Measurements from ENCODE around the gene ERGIC1. TPM values are rescaled to one million over a fixed set of nuclear protein-coding genes. Genes with fewer than 3 reads are reported as not detected.

ERGIC1 gene
- total RNA-seq, 1 experiment from 2014 or later: 89.8 TPM

DNA sequence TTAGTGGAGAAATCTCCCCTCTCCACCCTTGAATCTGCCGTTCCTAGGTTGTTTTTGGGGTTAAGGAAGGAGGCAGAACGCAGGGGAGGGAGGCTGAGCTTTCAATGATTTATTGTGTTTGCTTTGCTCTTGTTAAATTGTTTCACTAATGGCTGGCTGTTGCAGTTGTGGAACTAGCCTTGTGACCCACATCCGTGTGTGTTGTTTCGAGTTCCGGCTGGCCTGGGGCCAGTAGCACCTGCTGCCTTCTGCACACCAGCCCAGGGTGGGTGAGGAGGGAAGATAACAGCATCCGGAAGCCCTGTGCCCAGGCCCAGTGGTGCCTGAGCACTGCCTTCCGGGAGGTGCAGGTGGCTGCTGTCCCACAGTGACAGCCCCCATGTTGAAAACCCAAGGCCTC is 3.6 kb downstream of the ERGIC1 start:
- ChIA-PET POLR2A (no interaction called here), CTCF (interaction anchor here (0.9 to 1.0 kb wide), 2 partner anchors 66 to 101 kb away, joined by 3 read pairs; no protein-coding TSS in a partner anchor)
- H3K4me1 Mint-ChIP-seq: peaks cover 37% of the 10 kb centered on the region
- ATAC-seq (no peak), DNase-seq (ENCODE audit: low spot score) (no peak)
- peak overlapping the region; percentile 36; the same call in 1 of the 2 replicates for H3K27ac Mint-ChIP-seq
- no peaks in the 10 kb centered on the region for H3K9me3 Mint-ChIP-seq
- H3K4me3 Mint-ChIP-seq: no peak overlapping the region
- no peaks in the 10 kb centered on the region for H3K27me3 Mint-ChIP-seq (ENCODE audit: low read depth)
- peaks cover 3% of the 10 kb centered on the region; the same call in 1 of the 2 replicates for H3K36me3 Mint-ChIP-seq
- TF ChIP-seq NFE2L1 (CRISPR knock-in tag; IDR thresholded peaks at IDR 0.05): no peak
- TF ChIP-seq, protein P1, sequence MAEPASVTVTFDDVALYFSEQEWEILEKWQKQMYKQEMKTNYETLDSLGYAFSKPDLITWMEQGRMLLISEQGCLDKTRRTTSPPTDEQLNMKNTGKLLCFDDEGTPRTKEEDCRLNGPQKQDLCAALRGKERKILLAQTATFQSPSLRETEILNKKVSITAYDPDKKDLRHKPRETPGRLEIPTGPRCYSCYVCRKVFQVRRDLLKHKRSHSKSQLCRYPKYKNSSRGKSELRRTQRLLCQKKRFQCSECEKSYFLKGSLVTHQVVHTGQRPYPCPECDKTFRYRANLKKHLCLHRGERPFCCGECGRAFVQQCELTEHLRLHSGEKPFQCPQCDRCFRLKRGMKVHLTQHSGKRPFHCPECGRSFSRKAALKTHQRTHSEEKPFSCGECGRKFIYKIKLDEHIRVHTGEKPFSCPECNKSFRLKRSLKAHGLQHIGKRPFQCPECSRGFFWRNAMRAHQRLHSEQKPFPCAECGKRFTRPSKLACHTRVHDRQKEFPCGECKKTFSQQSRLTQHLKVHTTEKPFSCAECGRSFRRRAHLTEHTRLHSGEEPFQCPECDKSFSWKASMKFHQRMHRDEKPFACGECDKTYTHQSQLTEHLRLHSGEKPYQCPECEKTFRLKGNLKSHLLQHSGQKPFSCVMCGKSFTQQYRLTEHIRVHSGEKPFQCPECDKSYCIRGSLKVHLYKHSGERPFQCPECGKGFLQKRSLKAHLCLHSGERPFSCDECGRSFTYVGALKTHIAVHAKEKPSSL (CRISPR knock-in tag; conservative IDR thresholded peaks at IDR 0.05): no peak
- TF ChIP-seq STAT6 (CRISPR knock-in tag; conservative IDR thresholded peaks at IDR 0.05; ENCODE audit: low read depth): no peak
- TF ChIP-seq, protein P2, sequence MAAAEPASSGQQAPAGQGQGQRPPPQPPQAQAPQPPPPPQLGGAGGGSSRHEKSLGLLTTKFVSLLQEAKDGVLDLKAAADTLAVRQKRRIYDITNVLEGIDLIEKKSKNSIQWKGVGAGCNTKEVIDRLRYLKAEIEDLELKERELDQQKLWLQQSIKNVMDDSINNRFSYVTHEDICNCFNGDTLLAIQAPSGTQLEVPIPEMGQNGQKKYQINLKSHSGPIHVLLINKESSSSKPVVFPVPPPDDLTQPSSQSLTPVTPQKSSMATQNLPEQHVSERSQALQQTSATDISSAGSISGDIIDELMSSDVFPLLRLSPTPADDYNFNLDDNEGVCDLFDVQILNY (CRISPR knock-in tag; IDR thresholded peaks at IDR 0.05): no peak

DNA sequence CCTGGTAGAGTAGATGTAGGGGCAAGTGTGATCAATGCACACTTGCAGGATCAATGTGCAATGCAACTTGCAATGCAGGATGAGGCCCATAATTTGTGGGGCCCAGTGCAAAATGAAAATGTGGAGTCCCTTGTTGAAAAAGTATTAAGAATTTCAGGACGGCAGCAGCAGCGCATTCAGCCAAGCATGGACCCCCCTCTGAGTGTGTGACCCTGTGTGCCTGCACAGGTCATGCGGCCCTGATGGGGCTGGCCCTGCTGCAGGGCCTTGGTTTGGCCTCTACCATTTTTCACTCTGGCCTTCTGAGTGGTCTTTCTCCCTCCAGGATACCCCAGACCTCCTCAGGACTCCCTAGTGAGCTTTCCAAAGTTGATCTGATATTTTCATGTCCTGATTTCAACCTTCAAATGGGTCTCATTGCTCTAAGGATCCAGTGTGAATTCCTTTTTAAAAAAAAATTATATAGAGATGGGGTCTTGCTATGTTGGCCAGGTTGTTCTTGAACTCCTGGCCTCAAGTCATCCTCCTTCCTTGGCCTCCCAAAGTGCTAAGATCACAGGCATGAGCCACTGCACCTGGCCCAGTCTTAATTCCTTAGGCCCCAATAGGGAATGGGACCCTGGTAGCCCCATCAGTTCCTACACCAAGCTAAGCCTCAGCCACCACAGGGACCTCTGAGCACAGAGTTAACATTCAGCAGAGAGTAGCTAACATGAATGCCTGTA is 4.3 kb downstream of the ERGIC1 start:
- CTCF ChIA-PET: interaction anchor here (0.6 to 1.6 kb wide), 3 partner anchors 66 to 124 kb away, joined by 3 to 9 read pairs (median 3); no protein-coding TSS in a partner anchor
- Mint-ChIP-seq H3K4me3 (no peak overlapping the region), H3K4me1 (peaks cover 32% of the 10 kb centered on the region), H3K36me3 (peaks cover 6% of the 10 kb centered on the region), H3K27me3 (ENCODE audit: low read depth) (no peaks in the 10 kb centered on the region), H3K27ac (peak overlapping the region; percentile 29; the same call in 1 of the 2 replicates), H3K9me3 (no peaks in the 10 kb centered on the region)
- POLR2A ChIA-PET: interaction anchor here (1.8 kb wide), 1 partner anchor 67 kb away, joined by 4 read pairs; no protein-coding TSS in a partner anchor
- TF ChIP-seq CREM (CRISPR knock-in tag; IDR thresholded peaks at IDR 0.05) (no peak), PRRX2 (CRISPR knock-in tag; IDR thresholded peaks at IDR 0.05) (no peak), SP1 (CRISPR knock-in tag; conservative IDR thresholded peaks at IDR 0.05) (no peak), USF2 (CRISPR knock-in tag; IDR thresholded peaks at IDR 0.05) (no peak), GRHL2 (CRISPR knock-in tag; IDR thresholded peaks at IDR 0.05; ENCODE audit: insufficient replicate concordance, severe bottlenecking) (no peak), IRF2 (CRISPR knock-in tag; IDR thresholded peaks at IDR 0.05; ENCODE audit: borderline replicate concordance, low read depth) (no peak), TEAD4 (CRISPR knock-in tag; IDR thresholded peaks at IDR 0.05) (no peak)
- no peak for DNase-seq (ENCODE audit: low spot score)
- ATAC-seq: no peak

DNA sequence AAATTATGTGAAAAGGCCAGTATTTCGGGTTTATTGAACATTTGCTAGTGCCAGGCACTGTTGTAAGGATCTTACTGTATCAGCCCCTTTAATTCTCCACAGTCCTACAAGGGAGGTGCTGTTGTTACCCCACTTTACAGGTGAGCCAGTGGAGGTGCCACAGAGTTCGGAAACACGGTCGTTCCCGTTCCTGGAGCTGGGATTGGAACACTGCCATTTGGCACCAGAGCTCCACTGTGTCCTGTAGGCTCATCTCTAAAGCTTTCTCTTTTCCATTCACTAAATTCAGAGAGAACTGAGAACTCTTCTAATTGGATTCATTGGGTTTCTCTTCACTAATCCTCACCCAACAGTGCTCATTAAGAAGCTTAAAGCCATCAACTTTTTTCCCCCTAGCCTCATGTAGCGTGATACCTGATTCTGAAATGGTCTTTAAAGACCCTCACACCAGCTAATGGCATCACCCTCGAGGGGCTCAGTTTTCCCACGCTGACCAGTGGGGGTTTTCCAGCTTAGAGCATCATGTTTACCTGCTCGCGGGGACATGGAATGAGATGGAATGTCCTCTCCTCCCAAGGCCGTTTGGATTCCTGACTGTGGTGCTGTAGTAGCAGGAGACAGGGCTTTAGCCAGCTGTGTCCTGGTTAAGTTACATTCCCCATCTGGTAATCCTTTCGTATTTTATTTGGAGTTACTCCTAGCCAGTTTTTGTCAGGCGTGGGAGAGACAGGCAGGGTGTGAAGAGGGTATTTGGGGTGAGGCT is 5.8 kb downstream of the ERGIC1 start:
- DNase-seq (ENCODE audit: low spot score) (no peak), ATAC-seq (no peak)
- H3K9me3 Mint-ChIP-seq: no peaks in the 10 kb centered on the region
- H3K27me3 Mint-ChIP-seq (ENCODE audit: low read depth): no peaks in the 10 kb centered on the region
- POLR2A ChIA-PET: interaction anchor here (1.2 to 1.8 kb wide), 2 partner anchors 68 to 70 kb away, joined by 3 to 4 read pairs; no protein-coding TSS in a partner anchor
- H3K27ac Mint-ChIP-seq: peak overlapping the region; percentile 14; the same call in 1 of the 2 replicates
- peaks cover 7% of the 10 kb centered on the region for H3K36me3 Mint-ChIP-seq
- CTCF ChIA-PET: interaction anchor here (1.0 to 1.6 kb wide), 2 partner anchors 68 to 99 kb away, joined by 5 to 9 read pairs; no protein-coding TSS in a partner anchor
- H3K4me1 Mint-ChIP-seq: peaks cover 36% of the 10 kb centered on the region
- no peak overlapping the region for H3K4me3 Mint-ChIP-seq
- TF ChIP-seq ZNF138 (CRISPR knock-in tag; conservative IDR thresholded peaks at IDR 0.05) (no peak), SMAD3 (CRISPR knock-in tag; IDR thresholded peaks at IDR 0.05; ENCODE audit: borderline replicate concordance) (no peak), OVOL2 (CRISPR knock-in tag; IDR thresholded peaks at IDR 0.05; ENCODE audit: borderline replicate concordance) (no peak), ZNF121 (CRISPR knock-in tag; IDR thresholded peaks at IDR 0.05) (no peak)
- TF ChIP-seq, protein P3, sequence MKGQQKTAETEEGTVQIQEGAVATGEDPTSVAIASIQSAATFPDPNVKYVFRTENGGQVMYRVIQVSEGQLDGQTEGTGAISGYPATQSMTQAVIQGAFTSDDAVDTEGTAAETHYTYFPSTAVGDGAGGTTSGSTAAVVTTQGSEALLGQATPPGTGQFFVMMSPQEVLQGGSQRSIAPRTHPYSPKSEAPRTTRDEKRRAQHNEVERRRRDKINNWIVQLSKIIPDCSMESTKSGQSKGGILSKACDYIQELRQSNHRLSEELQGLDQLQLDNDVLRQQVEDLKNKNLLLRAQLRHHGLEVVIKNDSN (CRISPR knock-in tag; IDR thresholded peaks at IDR 0.05): no peak
- TF ChIP-seq, protein P4, sequence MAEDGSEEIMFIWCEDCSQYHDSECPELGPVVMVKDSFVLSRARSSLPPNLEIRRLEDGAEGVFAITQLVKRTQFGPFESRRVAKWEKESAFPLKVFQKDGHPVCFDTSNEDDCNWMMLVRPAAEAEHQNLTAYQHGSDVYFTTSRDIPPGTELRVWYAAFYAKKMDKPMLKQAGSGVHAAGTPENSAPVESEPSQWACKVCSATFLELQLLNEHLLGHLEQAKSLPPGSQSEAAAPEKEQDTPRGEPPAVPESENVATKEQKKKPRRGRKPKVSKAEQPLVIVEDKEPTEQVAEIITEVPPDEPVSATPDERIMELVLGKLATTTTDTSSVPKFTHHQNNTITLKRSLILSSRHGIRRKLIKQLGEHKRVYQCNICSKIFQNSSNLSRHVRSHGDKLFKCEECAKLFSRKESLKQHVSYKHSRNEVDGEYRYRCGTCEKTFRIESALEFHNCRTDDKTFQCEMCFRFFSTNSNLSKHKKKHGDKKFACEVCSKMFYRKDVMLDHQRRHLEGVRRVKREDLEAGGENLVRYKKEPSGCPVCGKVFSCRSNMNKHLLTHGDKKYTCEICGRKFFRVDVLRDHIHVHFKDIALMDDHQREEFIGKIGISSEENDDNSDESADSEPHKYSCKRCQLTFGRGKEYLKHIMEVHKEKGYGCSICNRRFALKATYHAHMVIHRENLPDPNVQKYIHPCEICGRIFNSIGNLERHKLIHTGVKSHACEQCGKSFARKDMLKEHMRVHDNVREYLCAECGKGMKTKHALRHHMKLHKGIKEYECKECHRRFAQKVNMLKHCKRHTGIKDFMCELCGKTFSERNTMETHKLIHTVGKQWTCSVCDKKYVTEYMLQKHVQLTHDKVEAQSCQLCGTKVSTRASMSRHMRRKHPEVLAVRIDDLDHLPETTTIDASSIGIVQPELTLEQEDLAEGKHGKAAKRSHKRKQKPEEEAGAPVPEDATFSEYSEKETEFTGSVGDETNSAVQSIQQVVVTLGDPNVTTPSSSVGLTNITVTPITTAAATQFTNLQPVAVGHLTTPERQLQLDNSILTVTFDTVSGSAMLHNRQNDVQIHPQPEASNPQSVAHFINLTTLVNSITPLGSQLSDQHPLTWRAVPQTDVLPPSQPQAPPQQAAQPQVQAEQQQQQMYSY (CRISPR knock-in tag; IDR thresholded peaks at IDR 0.05): no peak
